Fibroblast of skin of left quadriceps (primary cell): ENCODE data around the gene RASAL3.
"Not testable (repeated sequence)": the region's sequence is repeated elsewhere in the genome, so short reads cannot be mapped to it uniquely, and the experiment has no call there.

ENCODE experiments used
- DNase-seq, 2 experiments: peaks; one replicate each; pipeline ENCODE4 v3.0.0-alpha.2; 2013; ENCODE audit warnings: low read depth in 2 of 2

Gene RASAL3

GRCh38 chr19:15464394-15465385, at the start of gene RASAL3:
Gene RASAL3 (minus strand): TSS chr19:15464544. CDS start chr19:15464358, 186 bp downstream.
- no peak for DNase-seq

- DNase-seq: no peak
These were observed 47.5 kb upstream of the RASAL3 start for GRCh38 chr19:15511671-15512424.

- no peak for DNase-seq
These were observed 43.8 kb upstream of the RASAL3 start, which contains the start of gene CYP4F22 for GRCh38 chr19:15508035-15508710. Gene CYP4F22 (plus strand): TSS chr19:15508525. CDS start chr19:15525337, 16,812 bp downstream.

- DNase-seq: no peak
These were observed 43.0 kb upstream of the RASAL3 start for GRCh38 chr19:15507068-15508034.

- no peak for DNase-seq
These were observed 41.8 kb upstream of the RASAL3 start for GRCh38 chr19:15506074-15506571.

GRCh38 chr19:15502264-15502663, 37.9 kb upstream of the RASAL3 start:
- DNase-seq: no peak

- DNase-seq: no peak
These were observed 37.3 kb upstream of the RASAL3 start for GRCh38 chr19:15501596-15501995.

GRCh38 chr19:15498910-15499309, 34.6 kb upstream of the RASAL3 start:
- DNase-seq: no peak

GRCh38 chr19:15498156-15498858, 34.0 kb upstream of the RASAL3 start:
- DNase-seq: no peak

GRCh38 chr19:15495151-15495550, 30.8 kb upstream of the RASAL3 start:
- no peak for DNase-seq

GRCh38 chr19:15488489-15489226, 24.3 kb upstream of the RASAL3 start:
- no peak for DNase-seq

- no peak for DNase-seq
These were observed 22.7 kb upstream of the RASAL3 start for GRCh38 chr19:15487038-15487437.

- DNase-seq: not testable (repeated sequence)
These were observed 21.4 kb upstream of the RASAL3 start for GRCh38 chr19:15485768-15486167.

GRCh38 chr19:15480996-15481395, 16.7 kb upstream of the RASAL3 start:
- DNase-seq: not testable (repeated sequence)

- DNase-seq: no peak
These were observed 15.3 kb upstream of the RASAL3 start, which contains the start of gene PGLYRP2 for GRCh38 chr19:15479391-15480345. Gene PGLYRP2 (minus strand): TSS chr19:15479501. CDS start chr19:15479371, 130 bp downstream.

- no peak for DNase-seq
These were observed 12.0 kb upstream of the RASAL3 start for GRCh38 chr19:15476325-15476724.

- no peak for DNase-seq
These were observed 11.3 kb upstream of the RASAL3 start for GRCh38 chr19:15475611-15476010.

GRCh38 chr19:15475169-15475568, 10.8 kb upstream of the RASAL3 start:
- DNase-seq: no peak
